IPS-15b (cell line): ENCODE results near the gene SAG.
"Not testable (repeated sequence)": the region's sequence is repeated elsewhere in the genome, so short reads cannot be mapped to it uniquely, and the experiment has no call there.

Source experiments
- H3K27me3 ChIP-seq: one replicate; pipeline ENCODE4 v1.6.1; 2013; ENCODE audit warnings: low read length; ENCODE audit not compliant: control insufficient read depth, insufficient read depth
- H3K36me3 ChIP-seq: one replicate; pipeline ENCODE4 v1.6.1; 2013; ENCODE audit warnings: low read length; ENCODE audit not compliant: control insufficient read depth, insufficient read depth
- H3K4me1 ChIP-seq: one replicate; pipeline ENCODE4 v1.6.1; 2013; ENCODE audit warnings: mild to moderate bottlenecking, low read length; ENCODE audit not compliant: control insufficient read depth, insufficient read depth
- H3K4me3 ChIP-seq: one replicate; pipeline ENCODE4 v1.5.1; 2013; ENCODE audit warnings: low read depth, low read length
- H3K9ac ChIP-seq: one replicate; pipeline ENCODE4 v1.6.1; 2013; ENCODE audit warnings: low read depth, mild to moderate bottlenecking, low read length
- H3K9me3 ChIP-seq: one replicate; pipeline ENCODE4 v1.6.1; 2013; ENCODE audit warnings: mild to moderate bottlenecking, low read length; ENCODE audit not compliant: control insufficient read depth, insufficient read depth

Gene SAG

GRCh38 chr2:233336091-233336490 lies 28.5 kb downstream of the SAG start:
- not testable (repeated sequence) for H3K36me3 ChIP-seq, H3K4me1 ChIP-seq
- peaks cover 47% of the 10 kb centered on the region for H3K27me3 ChIP-seq

GRCh38 chr2:233336541-233336940 lies 28.9 kb downstream of the SAG start:
- Histone ChIP-seq H3K4me1 (no peaks in the 10 kb centered on the region), H3K4me3 (no peak overlapping the region), H3K27me3 (peaks cover 42% of the 10 kb centered on the region), H3K9ac (no peak overlapping the region), H3K36me3 (no peaks in the 10 kb centered on the region), H3K9me3 (no peaks in the 10 kb centered on the region)

More at GRCh38 chr2:233336091-233336490, 28.5 kb downstream of the SAG start:
- H3K9ac ChIP-seq, H3K9me3 ChIP-seq, H3K4me3 ChIP-seq: not testable (repeated sequence)

- Histone ChIP-seq H3K27me3 (peaks cover 33% of the 10 kb centered on the region), H3K9ac (no peak overlapping the region), H3K9me3 (no peaks in the 10 kb centered on the region), H3K36me3 (no peaks in the 10 kb centered on the region), H3K4me1 (no peaks in the 10 kb centered on the region), H3K4me3 (no peak overlapping the region)
Measured at GRCh38 chr2:233338046-233338445, 30.4 kb downstream of the SAG start.

GRCh38 chr2:233338812-233339368 lies 31.3 kb downstream of the SAG start:
- H3K27me3 ChIP-seq = peaks cover 25% of the 10 kb centered on the region

GRCh38 chr2:233339427-233339826 lies 31.8 kb downstream of the SAG start:
- Histone ChIP-seq H3K9ac (no peak overlapping the region), H3K36me3 (no peaks in the 10 kb centered on the region), H3K27me3 (peaks cover 19% of the 10 kb centered on the region), H3K9me3 (no peaks in the 10 kb centered on the region), H3K4me1 (no peaks in the 10 kb centered on the region), H3K4me3 (no peak overlapping the region)

More at GRCh38 chr2:233338812-233339368, 31.3 kb downstream of the SAG start:
- Histone ChIP-seq H3K9me3 (no peaks in the 10 kb centered on the region), H3K9ac (no peak overlapping the region), H3K4me3 (no peak overlapping the region), H3K4me1 (no peaks in the 10 kb centered on the region), H3K36me3 (no peaks in the 10 kb centered on the region)

GRCh38 chr2:233341296-233341695 lies 33.7 kb downstream of the SAG start:
- Histone ChIP-seq H3K27me3 (peaks cover 7% of the 10 kb centered on the region), H3K4me3 (no peak overlapping the region), H3K36me3 (no peaks in the 10 kb centered on the region), H3K9ac (no peak overlapping the region), H3K4me1 (no peaks in the 10 kb centered on the region), H3K9me3 (no peaks in the 10 kb centered on the region)

GRCh38 chr2:233342301-233342700 lies 34.7 kb downstream of the SAG start:
- Histone ChIP-seq H3K4me3 (no peak overlapping the region), H3K36me3 (no peaks in the 10 kb centered on the region), H3K9ac (no peak overlapping the region), H3K4me1 (no peaks in the 10 kb centered on the region), H3K9me3 (no peaks in the 10 kb centered on the region), H3K27me3 (peaks cover 5% of the 10 kb centered on the region)

GRCh38 chr2:233343171-233343705 lies 35.6 kb downstream of the SAG start:
- Histone ChIP-seq H3K9ac (no peak overlapping the region), H3K4me3 (no peak overlapping the region), H3K36me3 (no peaks in the 10 kb centered on the region), H3K9me3 (no peaks in the 10 kb centered on the region), H3K27me3 (peaks cover 5% of the 10 kb centered on the region), H3K4me1 (no peaks in the 10 kb centered on the region)

- Histone ChIP-seq H3K9me3 (no peaks in the 10 kb centered on the region), H3K27me3 (no peaks in the 10 kb centered on the region), H3K9ac (no peak overlapping the region), H3K4me3 (no peak overlapping the region), H3K36me3 (no peaks in the 10 kb centered on the region), H3K4me1 (peaks cover 2% of the 10 kb centered on the region)
Measured at GRCh38 chr2:233346376-233346775, 38.8 kb downstream of the SAG start.

GRCh38 chr2:233346930-233347329 lies 39.3 kb downstream of the SAG start:
- peaks cover 2% of the 10 kb centered on the region for H3K4me1 ChIP-seq
- no peaks in the 10 kb centered on the region for H3K36me3 ChIP-seq
- H3K9me3 ChIP-seq = no peaks in the 10 kb centered on the region
- H3K9ac ChIP-seq = no peak overlapping the region
- no peak overlapping the region for H3K4me3 ChIP-seq
- H3K27me3 ChIP-seq = no peaks in the 10 kb centered on the region

- H3K4me3 ChIP-seq = no peak overlapping the region
- no peaks in the 10 kb centered on the region for H3K36me3 ChIP-seq
- H3K27me3 ChIP-seq = peaks cover 17% of the 10 kb centered on the region
- no peaks in the 10 kb centered on the region for H3K9me3 ChIP-seq
- no peak overlapping the region for H3K9ac ChIP-seq
- H3K4me1 ChIP-seq = peaks cover 2% of the 10 kb centered on the region
Measured at GRCh38 chr2:233349005-233349998, 41.7 kb downstream of the SAG start.

GRCh38 chr2:233350708-233351107 lies 43.1 kb downstream of the SAG start:
- Histone ChIP-seq H3K9me3 (no peaks in the 10 kb centered on the region), H3K9ac (no peak overlapping the region), H3K27me3 (peaks cover 25% of the 10 kb centered on the region), H3K4me3 (no peak overlapping the region), H3K36me3 (no peaks in the 10 kb centered on the region), H3K4me1 (peaks cover 2% of the 10 kb centered on the region)
